Measurements from ENCODE around the gene ZFAND4. TPM values are rescaled to one million over a fixed set of nuclear protein-coding genes. Genes with fewer than 3 reads are reported as not detected.
"Not testable (repeated sequence)": the region's sequence is repeated elsewhere in the genome, so short reads cannot be mapped to it uniquely, and the experiment has no call there.

ZFAND4 gene
- 10 to 100 TPM in 2 of 3 donors, 1 to 10 TPM in 1; 6.4 to 19.0 (median 15.7) TPM for polyA plus RNA-seq

DNA sequence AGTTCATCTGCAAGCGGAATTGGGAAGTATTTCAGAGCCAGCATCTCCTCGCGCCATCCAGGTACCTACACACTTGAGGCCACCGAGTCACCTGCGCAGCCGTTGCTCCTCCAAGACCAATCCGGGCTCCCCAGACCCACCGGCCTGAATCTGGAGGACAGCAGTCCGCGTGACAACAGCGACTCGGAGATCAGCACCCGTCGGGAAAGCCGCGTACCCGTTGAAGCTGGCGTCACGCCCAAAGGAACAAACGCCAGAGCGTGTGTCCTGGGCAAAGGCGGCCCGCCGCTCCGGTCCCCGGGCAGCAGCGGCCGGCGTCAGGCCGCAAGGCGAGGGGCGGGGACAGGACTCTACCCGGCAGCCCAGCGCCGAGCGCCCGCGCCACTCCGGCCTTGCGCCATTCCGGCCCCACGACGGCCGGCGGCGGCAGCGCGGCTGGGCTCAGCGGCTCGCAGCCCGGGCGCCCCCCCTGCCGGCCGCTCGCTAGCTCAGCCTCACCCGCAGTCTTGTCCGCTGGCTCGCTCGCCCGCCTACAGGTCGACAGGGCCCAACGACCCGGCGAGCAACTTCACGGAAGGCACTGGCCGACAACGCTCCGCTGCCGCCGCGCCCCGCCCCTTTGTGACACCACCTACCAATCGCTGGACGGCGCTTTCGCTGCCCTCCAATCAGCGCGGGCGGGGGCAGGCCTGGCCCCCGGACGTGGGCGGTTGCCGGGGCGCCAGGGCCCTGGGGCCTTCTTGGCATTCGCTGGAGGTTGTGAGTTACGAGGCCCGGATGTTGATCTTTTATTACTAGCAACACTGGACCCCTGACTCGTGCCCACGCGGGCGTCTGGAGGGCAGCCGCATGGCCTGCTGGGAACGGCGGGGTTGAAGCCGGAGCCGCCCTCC is at the start of gene ZFAND4:
Gene ZFAND4, minus strand, starts transcription at position 592 of the 893 bp plus-strand sequence. CDS start 9,047 bp downstream, outside the sequence.
- Mint-ChIP-seq H3K27ac (peak within 1 kb of the TSS; percentile 89 to 95 (median 92)), H3K36me3 (no peaks in the 10 kb centered on the region), H3K4me3 (peak within 1 kb of the TSS; percentile 89 to 98 (median 94)), H3K4me1 (peaks cover 36 to 47% of the 10 kb centered on the region in 2 donors), H3K9me3 (no peaks in the 10 kb centered on the region), H3K27me3 (ENCODE audit: low read depth in 3 of 3) (peaks cover 2 to 7% (median 3%) of the 10 kb centered on the region in 3 donors)
- peak; percentile 94 to 96 (median 96) for DNase-seq

- H3K27me3 Mint-ChIP-seq (ENCODE audit: low read depth in 3 of 3); H3K36me3 Mint-ChIP-seq; H3K27ac Mint-ChIP-seq; H3K9me3 Mint-ChIP-seq; H3K4me3 Mint-ChIP-seq; DNase-seq; H3K4me1 Mint-ChIP-seq: not testable (repeated sequence)
Measured at GRCh38 chr10:45721503-45721902, 48.9 kb upstream of the ZFAND4 start.

DNA sequence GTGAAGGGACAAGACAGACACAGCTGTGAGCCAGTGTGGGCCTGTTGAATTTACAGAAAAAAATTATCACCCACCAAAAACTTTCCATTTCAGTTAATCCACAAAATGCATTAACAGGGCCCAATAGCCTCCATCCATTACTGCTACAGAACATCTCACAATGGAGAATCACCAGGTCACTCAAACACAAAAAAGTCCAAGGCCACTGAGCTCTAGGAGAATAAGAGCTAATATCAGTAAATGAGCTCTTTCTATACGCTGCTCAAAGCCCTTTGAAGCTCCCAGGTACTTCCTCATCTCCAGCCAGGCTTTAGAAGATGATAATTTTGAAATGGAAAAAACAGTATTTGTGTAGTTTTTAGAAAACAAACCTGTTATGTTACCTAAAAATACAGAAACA is 45.1 kb upstream of the ZFAND4 start:
- not testable (repeated sequence) for H3K9me3 Mint-ChIP-seq; H3K4me1 Mint-ChIP-seq; H3K27ac Mint-ChIP-seq; H3K4me3 Mint-ChIP-seq; H3K27me3 Mint-ChIP-seq (ENCODE audit: low read depth in 3 of 3); DNase-seq
- peaks cover 0 to 21% (median 8%) of the 10 kb centered on the region in 3 donors for H3K36me3 Mint-ChIP-seq

- H3K9me3 Mint-ChIP-seq; H3K4me1 Mint-ChIP-seq; H3K4me3 Mint-ChIP-seq; H3K27ac Mint-ChIP-seq; H3K27me3 Mint-ChIP-seq (ENCODE audit: low read depth in 3 of 3); DNase-seq: not testable (repeated sequence)
- H3K36me3 Mint-ChIP-seq, result peaks cover 0 to 21% (median 8%) of the 10 kb centered on the region in 3 donors
Measured at GRCh38 chr10:45717053-45717452, 44.5 kb upstream of the ZFAND4 start.

DNA sequence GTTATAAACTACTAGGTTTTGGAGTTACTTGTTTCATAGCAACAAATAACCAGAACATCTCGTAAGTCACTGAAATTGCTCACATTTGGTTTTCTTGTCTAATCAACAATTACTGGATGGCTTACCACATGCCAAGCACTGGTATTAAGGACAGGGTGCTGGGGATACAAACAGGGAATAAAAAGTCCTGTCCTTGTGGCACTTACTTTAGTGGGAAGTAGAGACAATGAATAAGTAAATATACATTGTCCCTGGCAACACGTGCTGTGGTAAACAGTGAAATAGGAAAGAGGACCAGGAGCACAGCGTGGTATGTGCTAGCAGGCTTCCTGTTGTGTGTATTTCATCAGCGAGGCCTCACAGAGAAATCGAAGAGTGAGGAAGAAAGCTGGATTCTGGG is 38.7 kb upstream of the ZFAND4 start:
- DNase-seq; H3K27ac Mint-ChIP-seq; H3K4me3 Mint-ChIP-seq; H3K27me3 Mint-ChIP-seq (ENCODE audit: low read depth in 3 of 3); H3K4me1 Mint-ChIP-seq; H3K9me3 Mint-ChIP-seq: not testable (repeated sequence)
- H3K36me3 Mint-ChIP-seq, result peaks cover 0 to 19% (median 10%) of the 10 kb centered on the region in 3 donors

GRCh38 chr10:45710200-45710796 is 37.7 kb upstream of the ZFAND4 start:
- not testable (repeated sequence) for H3K4me1 Mint-ChIP-seq; DNase-seq; H3K4me3 Mint-ChIP-seq; H3K27me3 Mint-ChIP-seq (ENCODE audit: low read depth in 3 of 3); H3K27ac Mint-ChIP-seq; H3K9me3 Mint-ChIP-seq
- peaks cover 0 to 17% (median 9%) of the 10 kb centered on the region in 3 donors for H3K36me3 Mint-ChIP-seq

- not testable (repeated sequence) for H3K9me3 Mint-ChIP-seq; DNase-seq; H3K4me1 Mint-ChIP-seq; H3K36me3 Mint-ChIP-seq; H3K27me3 Mint-ChIP-seq (ENCODE audit: low read depth in 3 of 3); H3K27ac Mint-ChIP-seq; H3K4me3 Mint-ChIP-seq
Measured at GRCh38 chr10:45678467-45678866, 5.9 kb upstream of the ZFAND4 start.

DNA sequence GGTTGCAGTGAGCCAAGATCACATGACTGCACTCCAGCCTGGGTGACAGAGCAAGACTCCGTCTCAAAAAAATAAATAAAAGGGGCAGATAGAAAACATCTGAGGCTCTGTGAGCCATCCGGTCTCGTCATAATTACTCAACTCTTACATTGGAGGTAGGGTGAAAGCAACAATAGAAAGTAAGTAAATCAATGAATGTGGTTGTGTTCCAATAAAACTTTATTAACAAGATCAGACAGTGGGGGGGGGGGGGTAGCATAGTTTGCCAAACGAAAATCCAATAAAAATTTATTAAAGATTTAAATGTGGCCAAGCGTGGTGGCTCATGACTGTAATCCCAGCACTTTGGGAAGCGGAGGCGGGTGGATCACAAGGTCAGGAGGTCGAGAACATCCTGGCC is 2.8 kb upstream of the ZFAND4 start:
- no peak for DNase-seq
- H3K36me3 Mint-ChIP-seq, result no peaks in the 10 kb centered on the region
- H3K27ac Mint-ChIP-seq, result no peak overlapping the region
- no peak overlapping the region for H3K4me3 Mint-ChIP-seq
- H3K27me3 Mint-ChIP-seq (ENCODE audit: low read depth in 3 of 3), result peaks cover 2 to 8% (median 7%) of the 10 kb centered on the region in 3 donors
- no peaks in the 10 kb centered on the region for H3K9me3 Mint-ChIP-seq
- H3K4me1 Mint-ChIP-seq, result peaks cover 21 to 28% of the 10 kb centered on the region in 2 donors

GRCh38 chr10:45673074-45673648 is 589 bp upstream of the ZFAND4 start:
- Mint-ChIP-seq H3K27me3 (ENCODE audit: low read depth in 3 of 3) (peaks cover 2 to 8% (median 7%) of the 10 kb centered on the region in 3 donors), H3K4me3 (peak overlapping the region; percentile 73 to 86 (median 84)), H3K27ac (peak overlapping the region; percentile 80 to 94 (median 88)), H3K4me1 (peaks cover 36 to 47% of the 10 kb centered on the region in 2 donors), H3K9me3 (no peaks in the 10 kb centered on the region), H3K36me3 (no peaks in the 10 kb centered on the region)
- no peak for DNase-seq

DNA sequence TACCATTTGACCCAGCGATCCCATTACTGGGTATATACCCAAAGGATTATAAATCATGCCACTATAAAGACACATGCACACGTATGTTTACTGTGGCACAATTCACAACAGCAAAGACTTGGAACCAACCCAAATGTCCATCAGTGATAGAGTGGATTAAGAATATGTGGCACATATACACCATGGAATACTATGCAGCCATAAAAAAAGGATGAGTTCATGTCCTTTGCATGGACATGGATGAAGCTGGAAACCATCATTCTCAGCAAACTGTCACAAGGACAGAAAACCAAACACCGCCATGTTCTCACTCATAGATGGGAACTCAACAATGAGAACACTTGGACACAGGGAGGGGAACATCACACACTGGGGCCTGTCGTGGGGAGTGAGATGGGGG is 1.3 kb downstream of the ZFAND4 start:
- Mint-ChIP-seq H3K27ac (peak overlapping the region in 5 of 6 donors; percentile 31 to 94 (median 92)), H3K4me3 (peak overlapping the region; percentile 89 to 98 (median 94)), H3K4me1 (peaks cover 36 to 47% of the 10 kb centered on the region in 2 donors)
- H3K9me3 Mint-ChIP-seq; DNase-seq; H3K27me3 Mint-ChIP-seq (ENCODE audit: low read depth in 3 of 3); H3K36me3 Mint-ChIP-seq: not testable (repeated sequence)

- not testable (repeated sequence) for H3K9me3 Mint-ChIP-seq; DNase-seq; H3K36me3 Mint-ChIP-seq; H3K27ac Mint-ChIP-seq; H3K27me3 Mint-ChIP-seq (ENCODE audit: low read depth in 3 of 3)
- Mint-ChIP-seq H3K4me3 (peak overlapping the region in 3 of 5 donors; percentile 23 to 68 (median 36)), H3K4me1 (peaks cover 36 to 55% of the 10 kb centered on the region in 2 donors)
Measured at GRCh38 chr10:45669897-45670296, 2.7 kb downstream of the ZFAND4 start.

DNA sequence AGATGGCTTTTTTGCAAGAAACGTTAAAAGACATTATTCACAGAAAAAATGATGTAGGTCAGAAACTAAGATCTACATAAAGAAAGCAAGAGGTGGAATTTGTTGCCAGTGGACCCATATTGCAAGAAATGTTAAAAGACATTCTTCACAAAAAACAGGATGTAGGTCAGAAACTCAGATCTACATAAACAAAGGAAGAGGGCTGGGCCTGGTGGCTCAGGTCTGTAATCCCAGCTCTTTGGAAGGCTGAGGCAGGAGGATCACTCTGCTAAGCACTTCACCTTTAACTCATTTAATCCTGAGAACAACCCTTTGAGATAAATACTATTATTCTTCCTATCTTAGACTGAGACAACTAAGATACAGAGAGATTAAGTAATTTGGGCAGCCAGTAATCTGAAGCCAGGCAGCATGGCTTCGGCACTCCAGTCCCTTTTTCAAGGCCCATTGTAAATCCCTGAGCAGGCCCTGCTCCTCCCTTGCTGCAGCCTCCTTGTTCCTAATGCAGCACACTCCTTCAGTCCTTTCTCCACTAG is 11.6 kb downstream of the ZFAND4 start:
- peak overlapping the region in 1 of 6 donors; percentile 59 for H3K27ac Mint-ChIP-seq
- no peak for DNase-seq
- H3K27me3 Mint-ChIP-seq (ENCODE audit: low read depth in 3 of 3), result peaks cover 0 to 3% (median 0%) of the 10 kb centered on the region in 3 donors
- H3K4me1 Mint-ChIP-seq, result peaks cover 24 to 59% of the 10 kb centered on the region in 2 donors
- H3K4me3 Mint-ChIP-seq, result no peak overlapping the region
- peaks cover 37 to 51% (median 43%) of the 10 kb centered on the region in 3 donors for H3K36me3 Mint-ChIP-seq
- peaks cover 4 to 14% (median 10%) of the 10 kb centered on the region in 6 donors for H3K9me3 Mint-ChIP-seq

DNA sequence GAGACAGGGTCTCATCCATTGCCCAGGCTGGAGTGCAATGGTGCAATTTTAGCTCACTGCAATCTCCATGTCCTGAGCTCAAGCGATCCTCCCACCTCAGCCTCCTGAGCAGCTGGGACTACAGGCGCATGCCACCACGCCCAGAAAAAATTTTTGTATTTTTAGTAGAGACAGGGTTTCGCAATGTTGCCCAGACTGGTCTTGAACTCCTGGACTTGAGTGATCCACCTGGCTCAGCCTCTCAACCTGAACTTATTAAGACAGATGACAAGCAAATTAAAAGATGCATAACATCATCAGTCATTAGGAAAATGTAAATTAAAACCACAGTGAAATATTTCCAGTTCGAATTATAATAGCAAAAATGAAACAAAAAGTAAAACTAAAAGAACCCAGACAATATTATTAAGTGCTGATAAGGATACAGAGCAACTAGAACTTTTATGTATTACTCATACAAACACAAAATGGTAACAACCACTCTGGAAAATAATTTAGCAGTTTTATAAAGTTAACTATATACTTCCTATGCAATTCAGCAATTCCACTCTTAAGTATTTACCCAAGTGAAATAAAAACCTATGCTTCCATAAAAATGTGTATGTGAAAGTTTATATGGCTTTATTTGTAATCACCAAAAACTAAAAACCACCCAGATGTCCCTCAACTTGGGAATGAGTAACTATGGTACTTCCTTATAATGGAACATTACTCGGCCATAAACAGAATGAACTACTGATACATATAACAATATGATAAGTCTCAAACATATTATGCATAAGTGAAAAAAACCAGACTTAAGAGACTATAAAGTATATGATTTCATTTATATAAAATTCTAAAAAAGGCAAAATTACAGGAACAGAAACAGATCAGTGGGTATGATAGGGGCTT is 15.3 kb downstream of the ZFAND4 start:
- peak overlapping the region in 4 of 5 donors; percentile 18 to 62 (median 23) for H3K4me3 Mint-ChIP-seq
- peaks cover 0 to 3% (median 0%) of the 10 kb centered on the region in 3 donors for H3K27me3 Mint-ChIP-seq (ENCODE audit: low read depth in 3 of 3)
- peaks cover 41 to 69% of the 10 kb centered on the region in 2 donors for H3K4me1 Mint-ChIP-seq
- DNase-seq, result no peak
- peaks cover 4 to 14% (median 10%) of the 10 kb centered on the region in 6 donors for H3K9me3 Mint-ChIP-seq
- peaks cover 43 to 55% (median 46%) of the 10 kb centered on the region in 3 donors for H3K36me3 Mint-ChIP-seq
- peak overlapping the region; percentile 29 to 72 (median 61) for H3K27ac Mint-ChIP-seq

Measured in immature natural killer cell (primary cell).